ENCODE measurements around the gene ANGPT4. TPM values are rescaled to one million over a fixed set of nuclear protein-coding genes. Genes with fewer than 3 reads are reported as not detected.

ANGPT4 gene
- total RNA-seq, 2 experiments from 2014 or later, result not detected

DNA sequence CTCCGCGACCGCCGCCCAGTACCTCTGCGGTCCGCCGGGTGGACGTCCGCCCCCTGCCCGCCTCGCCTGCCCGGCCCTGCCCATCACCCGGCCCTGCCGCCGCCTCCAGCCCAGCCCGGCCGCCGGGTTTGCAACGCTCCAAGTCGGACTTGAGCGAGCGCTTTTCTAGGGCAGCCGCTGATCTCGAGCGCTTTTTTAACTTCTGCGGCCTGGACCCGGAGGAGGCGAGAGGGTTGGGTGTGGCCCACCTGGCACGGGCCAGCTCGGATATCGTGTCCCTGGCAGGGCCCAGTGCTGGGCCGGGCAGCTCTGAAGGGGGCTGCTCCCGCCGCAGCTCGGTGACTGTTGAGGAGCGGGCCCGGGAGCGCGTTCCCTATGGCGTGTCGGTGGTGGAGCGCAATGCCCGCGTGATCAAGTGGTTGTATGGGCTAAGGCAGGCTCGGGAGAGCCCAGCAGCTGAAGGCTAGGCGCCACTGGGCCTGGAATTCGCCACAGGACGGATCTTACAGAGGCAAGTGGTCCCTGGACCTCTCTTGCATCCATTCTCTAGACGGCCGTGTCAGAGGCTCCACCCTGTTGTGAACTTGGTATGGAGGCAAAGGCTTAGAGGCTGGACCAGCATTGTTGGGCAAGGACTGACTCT is 70.8 kb downstream of the ANGPT4 start:
- POLR2A ChIA-PET, result interaction anchor here (6.0 kb wide), 1 partner anchor 12 kb away, joined by 46 read pairs; the partner anchor contains the start of gene FAM110A

DNA sequence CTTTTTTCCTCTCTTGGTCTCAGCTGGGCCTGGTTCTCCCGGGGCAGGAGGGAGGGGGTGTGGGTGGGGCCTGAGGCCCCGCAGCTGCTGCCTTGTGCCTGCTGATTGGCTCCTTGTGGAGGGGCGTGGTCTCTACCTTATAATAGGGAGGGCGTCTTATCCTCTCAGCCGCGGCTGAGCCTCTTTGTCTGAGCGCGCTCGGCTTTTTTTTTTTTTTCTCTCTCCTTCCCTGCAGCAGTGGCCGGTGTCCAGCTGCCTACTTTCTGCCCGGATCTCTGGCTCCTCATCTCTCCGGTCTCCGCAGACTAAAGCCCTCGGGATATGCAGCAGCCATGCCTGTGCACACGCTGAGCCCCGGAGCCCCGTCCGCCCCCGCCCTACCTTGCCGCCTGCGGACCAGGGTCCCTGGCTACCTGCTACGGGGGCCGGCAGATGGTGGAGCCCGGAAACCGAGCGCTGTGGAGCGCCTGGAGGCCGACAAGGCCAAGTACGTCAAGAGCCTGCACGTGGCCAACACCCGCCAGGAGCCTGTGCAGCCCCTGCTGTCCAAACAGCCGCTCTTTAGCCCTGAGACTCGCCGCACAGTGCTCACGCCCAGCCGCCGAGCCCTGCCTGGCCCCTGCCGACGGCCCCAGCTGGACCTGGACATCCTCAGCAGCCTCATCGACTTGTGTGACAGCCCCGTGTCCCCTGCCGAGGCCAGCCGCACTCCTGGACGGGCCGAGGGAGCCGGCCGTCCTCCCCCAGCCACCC is 71.5 kb downstream of the ANGPT4 start:
- DNase-seq, result peak; percentile 95
- peaks cover 48% of the 10 kb centered on the region for H3K4me1 Mint-ChIP-seq (ENCODE audit: low read depth)
- H3K36me3 Mint-ChIP-seq (ENCODE audit: low read depth), result peaks cover 48% of the 10 kb centered on the region
- no peaks in the 10 kb centered on the region for H3K27me3 Mint-ChIP-seq (ENCODE audit: low read depth)
- peak overlapping the region; percentile 87 for H3K4me3 Mint-ChIP-seq
- POLR2A ChIA-PET, result interaction anchor here (0.7 to 6.0 kb wide), 4 partner anchors 10 to 430 kb away, joined by 3 to 46 read pairs (median 3); partner anchors contain the start of gene FAM110A
- CTCF ChIA-PET, result interaction anchor here (1.0 to 1.8 kb wide), 3 partner anchors 12 to 26 kb away, joined by 3 to 4 read pairs (median 4); no protein-coding TSS in a partner anchor
- peak; percentile 90 for ATAC-seq
- no peaks in the 10 kb centered on the region for H3K9me3 Mint-ChIP-seq (ENCODE audit: insufficient read depth)
- H3K27ac Mint-ChIP-seq, result peak overlapping the region; percentile 83

More for the DNA sequence above, 70.8 kb downstream of the ANGPT4 start:
- H3K36me3 Mint-ChIP-seq (ENCODE audit: low read depth), result peaks cover 47% of the 10 kb centered on the region
- peak; percentile 36 for DNase-seq
- peaks cover 51% of the 10 kb centered on the region for H3K4me1 Mint-ChIP-seq (ENCODE audit: low read depth)
- H3K9me3 Mint-ChIP-seq (ENCODE audit: insufficient read depth), result no peaks in the 10 kb centered on the region
- CTCF ChIA-PET, result interaction anchor here (1.0 kb wide), 1 partner anchor 11 kb away, joined by 4 read pairs; no protein-coding TSS in a partner anchor
- ATAC-seq, result no peak
- H3K27me3 Mint-ChIP-seq (ENCODE audit: low read depth), result no peaks in the 10 kb centered on the region
- peak overlapping the region; percentile 87 for H3K4me3 Mint-ChIP-seq
- peak overlapping the region; percentile 91 for H3K27ac Mint-ChIP-seq

DNA sequence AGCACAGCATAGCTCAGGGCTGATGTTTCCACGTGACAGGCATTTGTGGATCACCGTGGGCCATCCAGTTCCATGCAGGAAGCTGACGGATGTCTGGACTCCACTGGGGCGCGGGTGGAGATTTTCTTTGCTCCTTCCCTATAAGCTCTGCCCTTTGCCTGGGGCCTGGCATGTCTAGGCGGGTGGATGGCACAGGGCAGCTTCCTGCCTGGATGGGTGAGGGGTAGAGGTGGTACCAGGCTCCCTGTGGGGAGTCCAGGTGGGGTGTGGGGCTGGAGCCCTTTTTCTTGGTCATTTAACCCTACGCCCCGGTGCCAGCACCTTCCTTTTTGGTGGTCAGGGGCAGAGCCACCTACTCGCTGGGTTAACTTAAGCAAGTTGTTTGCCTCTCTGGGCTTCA is 72.2 kb downstream of the ANGPT4 start:
- no peak for ATAC-seq

DNA sequence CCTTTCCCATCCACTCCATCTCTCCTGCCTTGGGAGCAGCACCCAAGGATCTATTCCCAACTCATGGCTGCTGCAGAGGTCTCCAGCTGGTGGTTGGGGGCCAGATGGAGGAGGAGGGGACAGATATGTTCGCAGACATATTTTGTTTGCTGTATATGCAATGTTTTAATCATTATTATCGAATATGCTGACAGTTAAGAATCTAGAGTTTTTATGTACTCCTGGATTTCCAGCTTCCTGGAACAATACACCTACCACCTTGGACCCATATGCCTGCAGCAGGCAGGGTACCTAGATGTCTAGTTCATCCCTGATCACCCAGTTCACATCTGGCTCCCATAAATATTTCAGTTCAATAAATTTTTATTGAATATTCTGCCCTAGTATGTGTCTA is 73.6 kb downstream of the ANGPT4 start:
- peaks cover 54% of the 10 kb centered on the region for H3K4me1 Mint-ChIP-seq (ENCODE audit: low read depth)
- DNase-seq, result no peak
- H3K27ac Mint-ChIP-seq, result no peak overlapping the region
- no peak overlapping the region for H3K4me3 Mint-ChIP-seq
- POLR2A ChIA-PET, result interaction anchor here (1.3 to 6.0 kb wide), 2 partner anchors 9 kb away, joined by 3 to 46 read pairs; partner anchors contain the start of gene FAM110A
- H3K9me3 Mint-ChIP-seq (ENCODE audit: insufficient read depth), result no peaks in the 10 kb centered on the region
- peaks cover 48% of the 10 kb centered on the region for H3K36me3 Mint-ChIP-seq (ENCODE audit: low read depth)
- CTCF ChIA-PET, result interaction anchor here (0.6 to 1.8 kb wide), 3 partner anchors 9 to 10 kb away, joined by 3 to 5 read pairs (median 4); partner anchors contain the start of gene FAM110A
- ATAC-seq, result no peak
- no peaks in the 10 kb centered on the region for H3K27me3 Mint-ChIP-seq (ENCODE audit: low read depth)

More for the DNA sequence above, 72.2 kb downstream of the ANGPT4 start:
- Mint-ChIP-seq H3K27me3 (ENCODE audit: low read depth) (no peaks in the 10 kb centered on the region), H3K27ac (no peak overlapping the region), H3K36me3 (ENCODE audit: low read depth) (peaks cover 48% of the 10 kb centered on the region), H3K4me1 (ENCODE audit: low read depth) (peaks cover 51% of the 10 kb centered on the region), H3K4me3 (peak overlapping the region; percentile 87), H3K9me3 (ENCODE audit: insufficient read depth) (no peaks in the 10 kb centered on the region)
- no peak for DNase-seq
- POLR2A ChIA-PET, result interaction anchor here (0.7 to 6.0 kb wide), 4 partner anchors 9 to 431 kb away, joined by 3 to 46 read pairs (median 3); partner anchors contain the start of gene FAM110A
- CTCF ChIA-PET, result interaction anchor here (1.0 to 1.8 kb wide), 3 partner anchors 11 to 26 kb away, joined by 3 to 5 read pairs (median 4); partner anchors contain the start of gene FAM110A

DNA sequence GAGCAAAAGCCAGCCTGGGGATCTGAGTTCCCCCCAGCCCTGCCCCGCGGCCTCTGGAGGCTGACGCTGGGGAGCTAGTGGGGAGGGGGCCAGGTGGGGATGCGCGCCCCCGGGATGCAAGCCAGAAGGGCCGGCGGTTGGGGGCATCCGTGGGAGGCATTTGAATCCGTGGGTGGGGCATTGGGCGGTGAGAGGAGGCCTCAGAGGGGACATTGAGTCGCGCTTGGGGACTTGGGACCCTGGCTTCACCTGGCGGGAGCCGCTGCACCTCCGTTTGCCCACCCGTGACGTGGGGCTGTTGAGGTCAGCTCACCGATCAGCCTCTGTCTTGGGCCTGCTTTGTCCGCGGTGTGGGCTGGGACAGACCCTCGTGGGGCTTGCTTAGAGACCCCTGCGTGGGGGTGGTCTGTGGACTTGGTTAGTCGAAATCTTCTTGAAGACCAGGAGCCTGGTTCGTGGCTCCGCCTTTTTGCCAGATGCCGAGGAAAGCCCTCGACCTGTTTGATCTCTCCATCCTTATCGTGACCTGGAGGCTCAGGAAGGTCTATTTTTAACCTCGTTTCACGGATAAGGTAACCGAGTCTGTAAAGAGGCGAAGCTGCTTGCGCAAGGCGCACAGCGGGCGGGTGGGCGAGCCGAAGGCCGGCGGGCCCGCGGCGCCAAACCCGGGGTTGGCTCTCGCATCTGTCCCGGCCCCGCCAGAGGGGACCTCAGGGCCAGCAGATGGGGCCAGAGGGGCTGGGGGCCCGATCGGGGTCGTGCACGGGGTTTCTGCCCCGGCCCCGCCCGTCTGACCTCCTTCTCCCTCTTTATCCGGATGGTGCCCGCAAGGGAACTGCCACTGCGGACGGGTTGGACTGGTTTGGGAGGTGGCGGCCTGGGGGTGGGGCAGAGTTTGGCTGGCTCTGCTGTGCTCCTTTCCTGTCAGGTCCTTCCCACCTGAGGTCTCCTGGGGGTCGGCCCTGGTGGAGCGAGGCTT is 74.3 kb downstream of the ANGPT4 start:
- DNase-seq (no peak), ATAC-seq (no peak)
- peak overlapping the region; percentile 65 for H3K4me3 Mint-ChIP-seq
- ChIA-PET POLR2A (interaction anchor here (1.3 kb wide), 1 partner anchor 9 kb away, joined by 3 read pairs; the partner anchor contains the start of gene FAM110A), CTCF (interaction anchor here (0.6 kb wide), 1 partner anchor 8 kb away, joined by 3 read pairs; the partner anchor contains the start of gene FAM110A)
- H3K27ac Mint-ChIP-seq, result no peak overlapping the region
- peaks cover 44% of the 10 kb centered on the region for H3K36me3 Mint-ChIP-seq (ENCODE audit: low read depth)
- no peaks in the 10 kb centered on the region for H3K9me3 Mint-ChIP-seq (ENCODE audit: insufficient read depth)
- peaks cover 53% of the 10 kb centered on the region for H3K4me1 Mint-ChIP-seq (ENCODE audit: low read depth)
- no peaks in the 10 kb centered on the region for H3K27me3 Mint-ChIP-seq (ENCODE audit: low read depth)

DNA sequence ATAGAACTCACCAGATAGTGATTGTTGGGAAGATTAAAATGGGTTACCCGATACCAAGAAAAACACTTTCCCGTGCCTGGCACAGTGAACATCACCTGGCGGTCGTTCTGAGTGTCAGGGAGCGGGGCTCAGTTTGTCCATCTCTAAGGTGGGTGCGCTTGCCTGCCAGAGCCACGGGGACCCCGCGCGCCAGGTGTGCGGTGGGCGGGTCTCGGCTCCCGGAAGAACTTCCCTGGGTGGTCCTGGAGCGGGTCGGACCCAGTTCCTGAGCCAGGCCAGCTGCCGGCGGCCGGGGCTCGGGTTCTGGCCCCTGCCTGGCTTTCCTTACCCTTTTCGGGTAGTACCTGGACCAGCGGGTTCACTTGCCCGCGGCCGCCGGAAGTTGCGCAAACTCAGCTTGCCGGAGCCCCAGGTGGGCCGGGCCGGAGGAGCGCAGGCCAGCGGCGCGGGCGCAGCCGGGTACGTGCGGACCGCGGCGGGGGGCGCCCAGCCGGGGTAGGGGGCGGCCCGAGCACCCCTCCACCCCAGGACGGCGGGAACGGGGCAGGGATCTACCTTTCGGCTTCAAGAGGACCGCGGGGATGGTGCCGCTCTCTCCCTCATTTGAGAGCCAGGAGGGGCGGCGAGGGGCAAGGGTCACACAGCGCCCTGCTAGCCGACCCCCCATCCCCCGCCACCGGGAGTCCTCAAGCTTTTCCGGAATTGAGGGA is 75.1 kb downstream of the ANGPT4 start:
- Mint-ChIP-seq H3K9me3 (ENCODE audit: insufficient read depth) (no peaks in the 10 kb centered on the region), H3K27ac (no peak overlapping the region), H3K4me1 (ENCODE audit: low read depth) (peaks cover 52% of the 10 kb centered on the region), H3K4me3 (peak overlapping the region; percentile 65), H3K27me3 (ENCODE audit: low read depth) (no peaks in the 10 kb centered on the region), H3K36me3 (ENCODE audit: low read depth) (peaks cover 44% of the 10 kb centered on the region)
- DNase-seq (peak; percentile 56), ATAC-seq (no peak)
- CTCF ChIA-PET, result no interaction called here
- POLR2A ChIA-PET, result interaction anchor here (1.3 kb wide), 1 partner anchor 8 kb away, joined by 3 read pairs; the partner anchor contains the start of gene FAM110A

DNA sequence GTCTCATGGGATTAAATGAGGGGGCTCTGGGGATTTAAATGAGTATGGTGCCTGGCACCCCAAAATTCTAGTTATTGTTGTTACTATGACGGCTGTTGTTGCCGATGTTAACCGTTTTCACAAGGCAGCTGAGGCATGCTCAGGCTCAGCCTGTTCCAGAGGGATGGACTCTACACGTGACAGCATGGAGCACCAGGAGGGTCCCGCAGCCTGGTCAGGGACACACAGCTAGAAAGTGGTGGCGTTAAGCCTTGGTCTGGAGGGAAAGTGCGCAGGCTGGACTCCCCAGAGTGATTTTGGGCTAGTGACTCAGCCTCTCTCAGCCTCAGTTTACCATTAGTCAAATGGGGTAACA is 75.7 kb downstream of the ANGPT4 start:
- peaks cover 55% of the 10 kb centered on the region for H3K4me1 Mint-ChIP-seq (ENCODE audit: low read depth)
- H3K27me3 Mint-ChIP-seq (ENCODE audit: low read depth), result no peaks in the 10 kb centered on the region
- no peak overlapping the region for H3K27ac Mint-ChIP-seq
- peak overlapping the region; percentile 46 for H3K4me3 Mint-ChIP-seq
- ChIA-PET CTCF (no interaction called here), POLR2A (no interaction called here)
- ATAC-seq, result no peak
- DNase-seq, result no peak
- H3K36me3 Mint-ChIP-seq (ENCODE audit: low read depth), result peaks cover 38% of the 10 kb centered on the region
- no peaks in the 10 kb centered on the region for H3K9me3 Mint-ChIP-seq (ENCODE audit: insufficient read depth)

DNA sequence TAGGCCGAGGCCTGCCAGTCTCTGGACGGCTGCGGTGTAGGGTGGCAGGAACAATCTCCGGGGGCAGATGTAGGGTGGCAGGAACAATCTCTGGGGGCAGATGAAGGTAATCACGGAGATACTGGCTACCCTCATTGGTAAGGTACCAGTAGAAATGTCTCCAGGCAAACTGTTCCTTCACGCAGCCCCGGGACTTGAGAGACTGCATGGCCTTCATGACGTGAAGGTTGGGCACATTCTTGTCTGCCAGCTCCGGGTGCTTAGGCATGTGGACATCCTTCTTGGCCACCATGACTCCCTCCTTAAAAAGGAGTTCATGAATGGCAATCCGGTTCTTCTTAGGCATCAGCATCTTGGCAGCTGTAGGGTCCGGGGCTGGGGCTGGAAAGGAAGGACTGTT is 76.5 kb downstream of the ANGPT4 start:
- Mint-ChIP-seq H3K4me3 (no peak overlapping the region), H3K4me1 (ENCODE audit: low read depth) (peaks cover 62% of the 10 kb centered on the region), H3K27ac (no peak overlapping the region), H3K36me3 (ENCODE audit: low read depth) (peaks cover 33% of the 10 kb centered on the region), H3K9me3 (ENCODE audit: insufficient read depth) (no peaks in the 10 kb centered on the region), H3K27me3 (ENCODE audit: low read depth) (no peaks in the 10 kb centered on the region)
- DNase-seq (no peak), ATAC-seq (no peak)
- CTCF ChIA-PET, result interaction anchor here (1.0 kb wide), 1 partner anchor 48 kb away, joined by 3 read pairs; no protein-coding TSS in a partner anchor
- POLR2A ChIA-PET, result interaction anchor here (1.1 kb wide), 1 partner anchor 14 kb away, joined by 3 read pairs; no protein-coding TSS in a partner anchor

DNA sequence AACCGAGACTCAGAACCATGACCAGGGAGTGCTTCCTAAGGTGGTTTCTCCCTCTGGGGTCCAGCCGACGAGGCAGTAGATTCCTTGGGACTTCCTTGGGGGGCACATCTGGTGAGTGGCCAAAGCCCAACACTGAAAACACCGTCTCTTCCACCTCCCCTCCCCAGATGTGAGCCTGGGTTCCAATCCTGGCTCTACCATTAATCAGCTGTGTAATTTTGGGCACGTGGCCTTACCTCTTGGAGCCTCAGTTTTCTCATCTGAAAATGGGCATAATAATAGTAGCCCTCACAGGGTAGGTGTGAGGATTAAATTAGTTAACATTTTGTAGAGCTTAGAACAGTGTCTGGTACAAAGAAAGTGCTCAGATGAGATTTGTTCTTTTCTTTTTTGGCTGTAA is 77.1 kb downstream of the ANGPT4 start:
- Mint-ChIP-seq H3K9me3 (ENCODE audit: insufficient read depth) (no peaks in the 10 kb centered on the region), H3K4me3 (no peak overlapping the region), H3K27me3 (ENCODE audit: low read depth) (no peaks in the 10 kb centered on the region), H3K4me1 (ENCODE audit: low read depth) (peaks cover 60% of the 10 kb centered on the region), H3K27ac (no peak overlapping the region), H3K36me3 (ENCODE audit: low read depth) (peaks cover 30% of the 10 kb centered on the region)
- ATAC-seq (no peak), DNase-seq (no peak)
- CTCF ChIA-PET, result interaction anchor here (1.0 to 1.5 kb wide), 3 partner anchors 15 to 48 kb away, joined by 3 read pairs; no protein-coding TSS in a partner anchor
- POLR2A ChIA-PET, result interaction anchor here (1.1 kb wide), 1 partner anchor 14 kb away, joined by 3 read pairs; no protein-coding TSS in a partner anchor

DNA sequence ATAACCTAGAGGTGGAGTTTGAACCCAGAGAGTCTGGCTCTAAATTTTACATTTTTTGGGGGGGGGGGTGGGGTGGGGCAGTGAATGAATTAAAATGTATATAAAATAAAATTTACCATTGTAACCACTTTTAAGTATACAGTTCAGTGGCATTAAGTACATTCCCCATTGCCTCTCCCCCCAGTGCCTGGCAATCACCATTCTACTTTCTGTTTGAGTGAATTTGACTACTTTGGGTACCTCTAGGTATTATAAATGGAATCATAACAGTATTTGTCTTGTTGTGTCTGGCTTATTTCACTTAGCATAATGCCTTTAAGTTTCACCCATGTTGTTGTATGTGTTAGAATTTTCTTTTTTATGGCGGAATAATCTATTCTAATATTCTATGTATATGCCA is 79.9 kb downstream of the ANGPT4 start:
- CTCF ChIA-PET, result no interaction called here
- DNase-seq, result no peak
- H3K4me1 Mint-ChIP-seq (ENCODE audit: low read depth), result peaks cover 51% of the 10 kb centered on the region
- no peak overlapping the region for H3K4me3 Mint-ChIP-seq
- POLR2A ChIA-PET, result interaction anchor here (1.0 kb wide), 1 partner anchor 11 kb away, joined by 3 read pairs; no protein-coding TSS in a partner anchor
- H3K27me3 Mint-ChIP-seq (ENCODE audit: low read depth), result no peaks in the 10 kb centered on the region
- no peaks in the 10 kb centered on the region for H3K9me3 Mint-ChIP-seq (ENCODE audit: insufficient read depth)
- no peak for ATAC-seq
- H3K36me3 Mint-ChIP-seq (ENCODE audit: low read depth), result peaks cover 27% of the 10 kb centered on the region
- H3K27ac Mint-ChIP-seq, result peak overlapping the region; percentile 49
